ENCODE measurements around the gene OR10T2. TPM values are rescaled to one million over a fixed set of nuclear protein-coding genes. Genes with fewer than 3 reads are reported as not detected.

OR10T2 gene
- total RNA-seq, 4 donors from 2014 or later: not detected

GRCh38 chr1:158425027-158425426 is 25.8 kb upstream of the OR10T2 start:
- H3K9me3 ChIP-seq: peaks cover 11% of the 10 kb centered on the region

DNA sequence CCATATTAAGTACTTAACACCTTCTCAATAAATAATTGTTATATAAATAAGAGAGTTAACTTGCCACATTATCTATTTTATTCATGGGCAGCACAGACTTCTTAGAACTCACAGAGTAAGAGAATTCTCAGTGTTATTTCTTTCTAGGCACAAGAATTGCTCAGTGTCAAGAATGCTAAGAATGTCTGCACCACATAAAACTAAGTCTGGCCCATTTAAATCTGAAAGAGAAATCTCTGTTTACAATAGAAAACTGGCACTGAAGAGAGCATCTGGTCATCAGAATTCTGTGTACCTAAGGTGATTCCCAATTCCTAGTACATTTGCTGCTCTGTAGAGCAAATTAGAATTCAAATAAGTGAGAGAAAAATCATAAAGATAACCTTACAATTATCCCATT is 22.9 kb upstream of the OR10T2 start:
- Histone ChIP-seq H3K27me3 (no peaks in the 10 kb centered on the region), H3K9me3 (peaks cover 2% of the 10 kb centered on the region), H3K4me3 (no peak overlapping the region), H3K36me3 (no peaks in the 10 kb centered on the region), H3K27ac (no peak overlapping the region), H3K4me1 (no peaks in the 10 kb centered on the region)
- no peak for DNase-seq (ENCODE audit: low spot score in 2 of 2)
- no peak for TF ChIP-seq EP300 (IDR thresholded peaks at IDR 0.05)
- no peak for TF ChIP-seq POLR2AphosphoS5 (IDR thresholded peaks at IDR 0.05)
- no peak for TF ChIP-seq POLR2A (IDR thresholded peaks at IDR 0.05)
- TF ChIP-seq, protein P1, sequence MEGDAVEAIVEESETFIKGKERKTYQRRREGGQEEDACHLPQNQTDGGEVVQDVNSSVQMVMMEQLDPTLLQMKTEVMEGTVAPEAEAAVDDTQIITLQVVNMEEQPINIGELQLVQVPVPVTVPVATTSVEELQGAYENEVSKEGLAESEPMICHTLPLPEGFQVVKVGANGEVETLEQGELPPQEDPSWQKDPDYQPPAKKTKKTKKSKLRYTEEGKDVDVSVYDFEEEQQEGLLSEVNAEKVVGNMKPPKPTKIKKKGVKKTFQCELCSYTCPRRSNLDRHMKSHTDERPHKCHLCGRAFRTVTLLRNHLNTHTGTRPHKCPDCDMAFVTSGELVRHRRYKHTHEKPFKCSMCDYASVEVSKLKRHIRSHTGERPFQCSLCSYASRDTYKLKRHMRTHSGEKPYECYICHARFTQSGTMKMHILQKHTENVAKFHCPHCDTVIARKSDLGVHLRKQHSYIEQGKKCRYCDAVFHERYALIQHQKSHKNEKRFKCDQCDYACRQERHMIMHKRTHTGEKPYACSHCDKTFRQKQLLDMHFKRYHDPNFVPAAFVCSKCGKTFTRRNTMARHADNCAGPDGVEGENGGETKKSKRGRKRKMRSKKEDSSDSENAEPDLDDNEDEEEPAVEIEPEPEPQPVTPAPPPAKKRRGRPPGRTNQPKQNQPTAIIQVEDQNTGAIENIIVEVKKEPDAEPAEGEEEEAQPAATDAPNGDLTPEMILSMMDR (IDR thresholded peaks at IDR 0.05): no peak

More at GRCh38 chr1:158425027-158425426, 25.8 kb upstream of the OR10T2 start:
- Histone ChIP-seq H3K27me3 (no peaks in the 10 kb centered on the region), H3K4me3 (no peak overlapping the region), H3K36me3 (no peaks in the 10 kb centered on the region), H3K27ac (no peak overlapping the region), H3K4me1 (no peaks in the 10 kb centered on the region)
- TF ChIP-seq, protein P1 (IDR thresholded peaks at IDR 0.05): no peak
- TF ChIP-seq EP300 (IDR thresholded peaks at IDR 0.05): no peak
- TF ChIP-seq POLR2AphosphoS5 (IDR thresholded peaks at IDR 0.05): no peak
- TF ChIP-seq POLR2A (IDR thresholded peaks at IDR 0.05): no peak
- DNase-seq (ENCODE audit: low spot score in 2 of 2): no peak

- Histone ChIP-seq H3K4me1 (no peaks in the 10 kb centered on the region), H3K9me3 (no peaks in the 10 kb centered on the region), H3K27ac (no peak overlapping the region), H3K27me3 (no peaks in the 10 kb centered on the region), H3K4me3 (no peak overlapping the region), H3K36me3 (no peaks in the 10 kb centered on the region)
- TF ChIP-seq, protein P1 (IDR thresholded peaks at IDR 0.05): no peak
- DNase-seq (ENCODE audit: low spot score in 2 of 2): no peak
Measured at GRCh38 chr1:158417586-158417985, 18.3 kb upstream of the OR10T2 start.

- Histone ChIP-seq H3K36me3 (no peaks in the 10 kb centered on the region), H3K27ac (no peak overlapping the region), H3K4me1 (no peaks in the 10 kb centered on the region), H3K27me3 (no peaks in the 10 kb centered on the region), H3K9me3 (no peaks in the 10 kb centered on the region), H3K4me3 (no peak overlapping the region)
- DNase-seq (ENCODE audit: low spot score in 2 of 2): no peak
- no peak for TF ChIP-seq POLR2AphosphoS5 (IDR thresholded peaks at IDR 0.05)
- no peak for TF ChIP-seq EP300 (IDR thresholded peaks at IDR 0.05)
- TF ChIP-seq POLR2A (IDR thresholded peaks at IDR 0.05): no peak
- TF ChIP-seq, protein P1 (IDR thresholded peaks at IDR 0.05): no peak
- 83% methylated on average over 4 of the region's 4 CpGs for WGBS
Measured at GRCh38 chr1:158414651-158415345, 15.5 kb upstream of the OR10T2 start.

- H3K9me3 ChIP-seq: no peaks in the 10 kb centered on the region
- H3K27me3 ChIP-seq: no peaks in the 10 kb centered on the region
- no peak overlapping the region for H3K27ac ChIP-seq
- no peak for DNase-seq (ENCODE audit: low spot score in 2 of 2)
- H3K4me3 ChIP-seq: no peak overlapping the region
- TF ChIP-seq POLR2A (IDR thresholded peaks at IDR 0.05) (no peak), EP300 (IDR thresholded peaks at IDR 0.05) (no peak)
- no peaks in the 10 kb centered on the region for H3K4me1 ChIP-seq
- no peaks in the 10 kb centered on the region for H3K36me3 ChIP-seq
- WGBS: 76% methylated on average over 5 of the region's 5 CpGs
Measured at GRCh38 chr1:158407092-158407491, 7.8 kb upstream of the OR10T2 start.

GRCh38 chr1:158400871-158401270 is 1.6 kb upstream of the OR10T2 start:
- Histone ChIP-seq H3K4me1 (no peaks in the 10 kb centered on the region), H3K36me3 (no peaks in the 10 kb centered on the region), H3K4me3 (no peak overlapping the region), H3K9me3 (no peaks in the 10 kb centered on the region), H3K27ac (no peak overlapping the region), H3K27me3 (no peaks in the 10 kb centered on the region)
- DNase-seq (ENCODE audit: low spot score in 2 of 2): no peak
- 81% methylated on average over 3 of the region's 3 CpGs for WGBS
- TF ChIP-seq EP300 (IDR thresholded peaks at IDR 0.05) (no peak), POLR2A (IDR thresholded peaks at IDR 0.05) (no peak), POLR2AphosphoS5 (IDR thresholded peaks at IDR 0.05) (no peak)
- TF ChIP-seq, protein P1 (IDR thresholded peaks at IDR 0.05): no peak
